Transverse colon (tissue), 4 donors: ENCODE results near the gene CCT8. TPM values are rescaled to one million over a fixed set of nuclear protein-coding genes. Genes with fewer than 3 reads are reported as not detected.

Experiments
- DNase-seq: peaks from one replicate; pipeline ENCODE4 v3.0.0-alpha.2; 2019
- H3K27ac ChIP-seq, 4 donors: fragments of 200-600 bp; sonication (generic); 2 replicates each; pipeline ENCODE4 v1.5.1; 2016 to 2018; ENCODE audit warnings: inconsistent platforms in 4 of 4
- H3K27me3 ChIP-seq: fragments of 200-600 bp; sonication (generic); 2 replicates; pipeline ENCODE4 v1.5.1; 2017; ENCODE audit warnings: inconsistent platforms
- H3K36me3 ChIP-seq, 4 donors: fragments of 200-600 bp; sonication (generic); 2 replicates each; pipeline ENCODE4 v1.5.1; 2017 to 2019; ENCODE audit warnings: inconsistent platforms in 4 of 4
- H3K4me1 ChIP-seq, 4 donors: fragments of 200-600 bp; sonication (generic); 2 replicates each; pipeline ENCODE4 v1.5.1; 2017 to 2020; ENCODE audit warnings: inconsistent platforms in 4 of 4
- H3K4me3 ChIP-seq, 4 donors: fragments of 200-600 bp; sonication (generic); 1 replicate in 1 of 4; 2 replicates in 3 of 4; pipeline versions ENCODE4 v1.5.1 to v1.6.1; 2017 to 2019; ENCODE audit warnings: inconsistent platforms in 4 of 4
- H3K9me3 ChIP-seq, 2 donors: fragments of 200-600 bp; sonication (generic); 2 replicates each; pipeline ENCODE4 v1.5.1; 2017 to 2019; ENCODE audit warnings: inconsistent platforms in 2 of 2
- CTCF ChIP-seq, 5 experiments: fragments of 200-600 bp in 3 of 5; fragments of 450-650 bp in 2 of 5; sonication (generic) in 3 of 5; IDR thresholded peaks; 1 replicate in 2 of 5; 2 replicates in 3 of 5; pipeline ENCODE4 v1.5.1; 2016 to 2017; ENCODE audit warnings: antibody characterized with exemption in 5 of 5, inconsistent platforms in 3 of 5, mild to moderate bottlenecking in 2 of 5, moderate library complexity in 1 of 5
- EP300 ChIP-seq: sonication (generic); formaldehyde crosslinking; IDR thresholded peaks from one replicate; pipeline ENCODE4 v1.6.1; 2017; ENCODE audit warnings: antibody characterized with exemption, low read depth
- POLR2A ChIP-seq: fragments of 450-650 bp; IDR thresholded peaks from one replicate; pipeline ENCODE4 v1.6.1; 2016; ENCODE audit warnings: antibody characterized with exemption, mild to moderate bottlenecking, moderate library complexity
- POLR2AphosphoS5 ChIP-seq, 3 donors: sonication (generic); formaldehyde crosslinking; IDR thresholded peaks; one replicate each; pipeline ENCODE4 v1.6.1; 2016; ENCODE audit warnings: antibody characterized with exemption in 3 of 3
- WGBS, 2 donors: methylation state at CpG; one replicate each; pipeline ENCODE4 v1.1.5; 2018; ENCODE audit warnings: low coverage in 1 of 2; 5-methylcytosine and 5-hydroxymethylcytosine counted together
- in situ Hi-C, 4 donors: fragments of 200-750 bp; cut with MboI; loops; one replicate each; pipeline versions ENCODE4 v1.15.0 to v1.15.1; 2017; ENCODE audit warnings: low sequenced_read_pairs in 3 of 4, low pct_ligation_motif_present in 1 of 4, low pct_unique_long_range_greater_than_20kb in 1 of 4
- intact Hi-C: fragments of 100-400 bp; cut with DNase I; formaldehyde crosslinking; loops from one replicate; pipeline ENCODE4 v1.15.1; 2023; ENCODE audit warnings: low total_unique reads
- total RNA-seq, 4 donors: library from RNA; depleted of rRNA; stranded (reverse); fragments of >200 nt; gene quantifications; one replicate each; pipeline ENCODE4 v1.1.0, GENCODE V29; 2016

The CCT8 gene
- total RNA-seq, 4 donors from 2014 or later, result 44.1 to 106 (median 63.4) TPM

- Histone ChIP-seq H3K9me3 (no peaks in the 10 kb centered on the region), H3K4me3 (no peak overlapping the region), H3K36me3 (peaks cover 0 to 11% (median 5%) of the 10 kb centered on the region in 4 donors), H3K4me1 (peaks cover 0 to 6% (median 2%) of the 10 kb centered on the region in 4 donors), H3K27me3 (no peaks in the 10 kb centered on the region), H3K27ac (no peak overlapping the region)
- intact Hi-C loops, result no loop called here
- DNase-seq, result no peak
- 92 to 97% methylated on average over 3 of the region's 3 CpGs for WGBS, 2 donors
- in situ Hi-C loops, result no loop called here
- TF ChIP-seq CTCF (IDR thresholded peaks at IDR 0.05), result no peak
- no peak for TF ChIP-seq POLR2AphosphoS5 (IDR thresholded peaks at IDR 0.05)
- no peak for TF ChIP-seq EP300
- TF ChIP-seq POLR2A, result no peak
These were observed 65.1 kb downstream of the CCT8 start for GRCh38 chr21:29008367-29008766.

GRCh38 chr21:29007810-29008209 lies 65.6 kb downstream of the CCT8 start:
- Histone ChIP-seq H3K27me3 (no peaks in the 10 kb centered on the region), H3K36me3 (peaks cover 0 to 11% (median 5%) of the 10 kb centered on the region in 4 donors), H3K27ac (no peak overlapping the region), H3K4me1 (peaks cover 0 to 8% (median 6%) of the 10 kb centered on the region in 4 donors), H3K4me3 (no peak overlapping the region), H3K9me3 (no peaks in the 10 kb centered on the region)
- in situ Hi-C loops (no loop called here), intact Hi-C loops (no loop called here)
- no peak for TF ChIP-seq POLR2AphosphoS5 (IDR thresholded peaks at IDR 0.05)
- TF ChIP-seq CTCF (IDR thresholded peaks at IDR 0.05), result no peak
- no peak for TF ChIP-seq EP300
- no peak for TF ChIP-seq POLR2A
- no peak for DNase-seq
- WGBS, 2 donors, result 87 to 93% methylated on average over 2 to 3 of the region's 3 CpGs

GRCh38 chr21:29007135-29007534 lies 66.3 kb downstream of the CCT8 start:
- peaks cover 0 to 11% (median 5%) of the 10 kb centered on the region in 4 donors for H3K36me3 ChIP-seq
- H3K27me3 ChIP-seq, result no peaks in the 10 kb centered on the region
- peaks cover 0 to 12% (median 10%) of the 10 kb centered on the region in 4 donors for H3K4me1 ChIP-seq
- in situ Hi-C loops (no loop called here), intact Hi-C loops (no loop called here)
- H3K27ac ChIP-seq, result no peak overlapping the region
- DNase-seq, result no peak
- no peak overlapping the region for H3K4me3 ChIP-seq
- no peaks in the 10 kb centered on the region for H3K9me3 ChIP-seq
- WGBS, 2 donors, result 93 to 100% methylated on average over 2 to 3 of the region's 3 CpGs
- TF ChIP-seq POLR2AphosphoS5 (IDR thresholded peaks at IDR 0.05) (no peak), POLR2A (no peak)

Other genes with a start within 250 kb of the CCT8 start
- gene LTN1, start 80.8 kb downstream of the CCT8 start, total RNA-seq, result 10 to 100 TPM; 13.9 to 36.5 (median 22.1) TPM
- 10 to 100 TPM in 1 of 4 donors, 1 to 10 TPM in 2, not detected in 1; 7.3 to 28.3 (median 8.2) TPM for gene RWDD2B, start 54.3 kb downstream of the CCT8 start, total RNA-seq
- 10 to 100 TPM; 12.9 to 34.9 (median 22.0) TPM for gene USP16, start 49.0 kb downstream of the CCT8 start, total RNA-seq
- gene MAP3K7CL, start 57.0 kb upstream of the CCT8 start, total RNA-seq, result 1 to 10 TPM in 3 of 4 donors, not detected in 1; 4.0 to 9.8 (median 9.3) TPM
- gene BACH1, start 225.3 kb upstream of the CCT8 start, total RNA-seq, result 10 to 100 TPM; 31.8 to 92.1 (median 42.0) TPM